ENCODE measurements around the gene COMTD1. TPM values are rescaled to one million over a fixed set of nuclear protein-coding genes. Genes with fewer than 3 reads are reported as not detected.

COMTD1 gene
- total and polyA plus RNA-seq, 2 of the 13 experiments (the other 11 are each of a cell fraction or from before 2014, with no cell fraction given) = 11.8 to 18.4 TPM

GRCh38 chr10:75210282-75211006, 25.3 kb downstream of the COMTD1 start, which contains the start of gene VDAC2 (continued):
- TF ChIP-seq ZBED4 (CRISPR knock-in tag; IDR thresholded peaks at IDR 0.05; ENCODE audit: borderline replicate concordance) (peak; percentile 57; the same call in 1 of the 2 replicates), THAP9 (CRISPR knock-in tag; IDR thresholded peaks at IDR 0.05; ENCODE audit: borderline replicate concordance) (peak; percentile 68; the same call in 1 of the 2 replicates), FOXA1 (IDR thresholded peaks at IDR 0.05) (no peak), FOXA1 (CRISPR knock-in tag; IDR thresholded peaks at IDR 0.05) (no peak), MLLT10 (CRISPR knock-in tag; IDR thresholded peaks at IDR 0.05) (no peak), ZNF660 (CRISPR knock-in tag; IDR thresholded peaks at IDR 0.05; ENCODE audit: borderline replicate concordance, low read depth) (no peak; the same call in 1 of the 2 replicates), TRAFD1 (CRISPR knock-in tag; IDR thresholded peaks at IDR 0.05; ENCODE audit: borderline replicate concordance) (no peak), REST (IDR thresholded peaks at IDR 0.05; ENCODE audit: borderline replicate concordance in 1 of 2, low read depth in 1 of 2, low read length in 2 of 2) (peak in 1 of 2 experiments; percentile 12; a peak in 1 of 4 replicates), KLF11 (CRISPR knock-in tag; IDR thresholded peaks at IDR 0.05) (0 out of 2 replicates have a peak, but pooled peaks have one; percentile 26), GTF2F1 (IDR thresholded peaks at IDR 0.05; ENCODE audit: low read length) (no peak), IKZF4 (CRISPR knock-in tag; IDR thresholded peaks at IDR 0.05; ENCODE audit: borderline replicate concordance, low read depth, not compliant biosample characterization) (peak; percentile 38), ZNF30 (CRISPR knock-in tag; IDR thresholded peaks at IDR 0.05) (peak; percentile 23; the same call in 1 of the 2 replicates), JDP2 (CRISPR knock-in tag; IDR thresholded peaks at IDR 0.05; ENCODE audit: borderline replicate concordance) (no peak), ZNF317 (CRISPR knock-in tag; IDR thresholded peaks at IDR 0.05) (0 out of 2 replicates have a peak, but pooled peaks have one; percentile 11), GTF3A (CRISPR knock-in tag; conservative IDR thresholded peaks at IDR 0.05) (peak; percentile 98), ZNF607 (CRISPR knock-in tag; IDR thresholded peaks at IDR 0.05; ENCODE audit: borderline replicate concordance) (peak; percentile 96)
